GM23338 (cell line): ENCODE results near the gene MOXD1. TPM values are rescaled to one million over a fixed set of nuclear protein-coding genes. Genes with fewer than 3 reads are reported as not detected.

Experiments
- ATAC-seq: fragments of 200-7000 bp; cut with Tn5 transposase; 3 replicates; pipeline ENCODE4 v1.9.1; 2020
- DNase-seq: peaks from one replicate; pipeline ENCODE4 v3.0.0-alpha.2; 2015; ENCODE audit warnings: low spot score
- H2AFZ ChIP-seq: fragments of 200-600 bp; sonication (generic); 2 replicates; pipeline ENCODE4 v1.8.0; 2016; ENCODE audit warnings: antibody characterized with exemption, mild to moderate bottlenecking, moderate library complexity
- H3F3A ChIP-seq: fragments of 200-600 bp; sonication (generic); replicated peaks from 2 replicates; pipeline ENCODE4 v1.8.0; 2017; ENCODE audit warnings: antibody characterized with exemption, mixed run types, low read depth
- H3K27ac ChIP-seq: fragments of 200-600 bp; sonication (generic); 2 replicates; pipeline ENCODE4 v1.6.1; 2016; ENCODE audit warnings: low read depth
- H3K27me3 ChIP-seq: fragments of 200-600 bp; sonication (generic); 2 replicates; pipeline ENCODE4 v1.8.0; 2016; ENCODE audit warnings: mild to moderate bottlenecking, mixed run types, moderate library complexity; ENCODE audit not compliant: insufficient read depth
- H3K36me3 ChIP-seq: fragments of 200-600 bp; sonication (generic); 2 replicates; pipeline ENCODE4 v1.8.0; 2016; ENCODE audit warnings: mild to moderate bottlenecking; ENCODE audit not compliant: insufficient read depth
- H3K4me1 ChIP-seq: fragments of 200-600 bp; sonication (generic); 2 replicates; pipeline ENCODE4 v1.8.0; 2016; ENCODE audit warnings: mild to moderate bottlenecking, moderate library complexity; ENCODE audit not compliant: insufficient read depth
- H3K4me2 ChIP-seq: fragments of 200-600 bp; sonication (generic); 2 replicates; pipeline ENCODE4 v1.7.1; 2017; ENCODE audit warnings: mixed run types
- H3K4me3 ChIP-seq: fragments of 200-600 bp; sonication (generic); 2 replicates; pipeline ENCODE4 v1.6.1; 2016; ENCODE audit warnings: mixed run types
- H3K79me2 ChIP-seq: fragments of 200-600 bp; sonication (generic); replicated peaks from 2 replicates; pipeline ENCODE4 v1.8.0; 2017; ENCODE audit warnings: mild to moderate bottlenecking; ENCODE audit not compliant: insufficient read depth
- H3K9me2 ChIP-seq: fragments of 200-600 bp; sonication (generic); 2 replicates; pipeline ENCODE4 v1.8.0; 2017; ENCODE audit not compliant: insufficient read depth
- H4K20me1 ChIP-seq: fragments of 200-600 bp; sonication (generic); replicated peaks from 2 replicates; pipeline ENCODE4 v1.8.0; 2017; ENCODE audit warnings: mild to moderate bottlenecking; ENCODE audit not compliant: insufficient read depth
- H3K27ac Mint-ChIP-seq: 2 replicates; pipeline ENCODE4 v1.8.0; 2020; ENCODE audit warnings: inconsistent platforms, mild to moderate bottlenecking, moderate library complexity, mixed read lengths
- H3K27me3 Mint-ChIP-seq: 3 replicates; pipeline ENCODE4 v1.8.0; 2022; ENCODE audit warnings: low read depth, mild to moderate bottlenecking, moderate library complexity, mixed read lengths, inconsistent platforms; ENCODE audit not compliant: insufficient read depth, poor library complexity
- H3K36me3 Mint-ChIP-seq: 3 replicates; pipeline ENCODE4 v1.8.0; 2021; ENCODE audit warnings: low read depth, mild to moderate bottlenecking, inconsistent platforms, moderate library complexity, mixed read lengths
- H3K4me1 Mint-ChIP-seq: 3 replicates; pipeline ENCODE4 v1.8.0; 2020; ENCODE audit warnings: mild to moderate bottlenecking, inconsistent platforms, mixed read lengths
- H3K4me3 Mint-ChIP-seq: 3 replicates; pipeline ENCODE4 v1.8.0; 2021; ENCODE audit warnings: moderate library complexity, mild to moderate bottlenecking, inconsistent platforms, mixed read lengths
- H3K9me3 Mint-ChIP-seq: 3 replicates; pipeline ENCODE4 v1.8.0; 2020; ENCODE audit warnings: moderate library complexity, mild to moderate bottlenecking, inconsistent platforms, mixed read lengths
- CREB1 ChIP-seq: fragments of 250-450 bp; sonication (Bioruptor Pico); IDR thresholded peaks from 2 replicates; pipeline ENCODE4 v1.5.0; 2020; ENCODE audit warnings: low read depth, mild to moderate bottlenecking, moderate library complexity
- CTCF ChIP-seq, 2 experiments: fragments of 200-600 bp in 1 of 2; sonication (generic) in 1 of 2; conservative IDR thresholded peaks; 2 replicates each; pipeline versions ENCODE4 v1.5.1 to v1.6.1; 2016 to 2017; ENCODE audit warnings: antibody characterized with exemption in 2 of 2, low read depth in 2 of 2, mild to moderate bottlenecking in 2 of 2, moderate library complexity in 1 of 2
- ETS1 ChIP-seq: IDR thresholded peaks from 2 replicates; pipeline ENCODE4 v1.6.1; 2016; ENCODE audit warnings: antibody characterized with exemption
- EZH2 ChIP-seq: fragments of 200-600 bp; sonication (generic); IDR thresholded peaks from one replicate; pipeline ENCODE4 v1.8.0; 2017; ENCODE audit warnings: antibody characterized with exemption, mild to moderate bottlenecking, low read depth; ENCODE audit not compliant: unreplicated experiment
- EZH2phosphoT487 ChIP-seq: fragments of 200-600 bp; sonication (generic); IDR thresholded peaks from one replicate; pipeline ENCODE4 v1.8.1; 2018; ENCODE audit warnings: antibody characterized with exemption; ENCODE audit not compliant: unreplicated experiment
- JUNB ChIP-seq: IDR thresholded peaks from one replicate; pipeline ENCODE4 v1.6.1; 2016; ENCODE audit warnings: antibody characterized with exemption; ENCODE audit not compliant: unreplicated experiment
- NANOG ChIP-seq: IDR thresholded peaks from 2 replicates; pipeline ENCODE4 v1.6.1; 2016; ENCODE audit warnings: antibody characterized with exemption, borderline replicate concordance
- POLR2AphosphoS5 ChIP-seq: IDR thresholded peaks from 2 replicates; pipeline ENCODE4 v1.6.1; 2016; ENCODE audit warnings: antibody characterized with exemption, low read depth
- STAT1 ChIP-seq: IDR thresholded peaks from one replicate; pipeline ENCODE4 v1.6.1; 2016; ENCODE audit warnings: antibody characterized with exemption; ENCODE audit not compliant: unreplicated experiment
- ZNF114 ChIP-seq: fragments of 250-450 bp; sonication (Bioruptor Pico); IDR thresholded peaks from 2 replicates; pipeline ENCODE4 v1.5.0; 2020; ENCODE audit warnings: mild to moderate bottlenecking, moderate library complexity
- ZNF331 ChIP-seq: fragments of 250-450 bp; sonication (Bioruptor Pico); IDR thresholded peaks from 2 replicates; pipeline ENCODE4 v1.5.0; 2020; ENCODE audit warnings: low read depth, mild to moderate bottlenecking, moderate library complexity
- ZNF462 ChIP-seq: fragments of 250-450 bp; sonication (Bioruptor Pico); IDR thresholded peaks from 2 replicates; pipeline ENCODE4 v1.5.0; 2020; ENCODE audit warnings: mild to moderate bottlenecking, moderate library complexity
- polyA plus RNA-seq: library from polyadenylated mRNA; unstranded; fragments of >200 nt; fragmentation: Nextera tagmentation; extraction: Ambion mirVana; gene quantifications from 2 replicates; pipeline ENCODE4 v1.2.1, GENCODE V29; 2016
- total RNA-seq: library from RNA; depleted of rRNA; stranded (reverse); fragments of >200 nt; shearing (Covaris generic); gene quantifications from 2 replicates; pipeline ENCODE4 v1.2.3, GENCODE V29; 2014
- TF ChIP-seq, protein P1 (sequence below): IDR thresholded peaks from one replicate; pipeline ENCODE4 v1.6.1; 2018; ENCODE audit warnings: antibody characterized with exemption; ENCODE audit not compliant: unreplicated experiment

The MOXD1 gene
- total and polyA plus RNA-seq, 2 experiments from 2014 or later: 1.7 to 4.3 TPM

DNA sequence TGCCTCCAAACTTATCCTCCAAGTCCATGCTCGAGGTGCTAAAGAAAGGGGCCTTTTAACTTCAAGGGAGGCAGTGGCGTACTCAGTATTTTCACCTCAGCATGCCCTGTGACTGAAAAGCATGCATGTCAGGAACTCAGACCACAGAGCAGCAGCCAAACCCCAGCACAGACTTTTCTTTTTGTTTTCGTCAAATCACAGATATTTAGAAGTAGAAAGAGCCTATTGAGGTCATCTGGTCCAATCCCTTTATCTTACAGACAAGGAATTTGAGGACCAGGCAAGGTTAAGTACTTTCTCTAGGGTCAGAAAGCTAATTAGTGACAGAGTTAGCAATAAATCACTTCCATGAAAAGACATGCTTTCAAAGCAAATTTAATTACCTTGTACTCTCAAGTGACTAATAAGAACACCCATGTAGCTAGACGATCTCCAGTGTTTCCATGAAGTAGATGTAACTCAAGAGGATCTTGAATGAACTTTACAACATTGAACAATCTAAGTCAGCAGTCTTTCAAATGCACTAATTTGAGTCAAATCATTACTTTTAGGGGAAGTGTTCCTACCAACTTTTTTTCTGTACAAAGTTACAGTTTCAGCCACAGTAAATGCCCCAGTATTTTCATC lies 35.9 kb downstream of the MOXD1 start:
- H3K27ac ChIP-seq: no peak overlapping the region

More for the DNA sequence above, 35.9 kb downstream of the MOXD1 start:
- no peaks in the 10 kb centered on the region for H3K9me2 ChIP-seq
- no peaks in the 10 kb centered on the region for H3K27me3 ChIP-seq
- TF ChIP-seq ZNF331 (CRISPR knock-in tag): no peak
- TF ChIP-seq ZNF462: no peak
- TF ChIP-seq, protein P1, sequence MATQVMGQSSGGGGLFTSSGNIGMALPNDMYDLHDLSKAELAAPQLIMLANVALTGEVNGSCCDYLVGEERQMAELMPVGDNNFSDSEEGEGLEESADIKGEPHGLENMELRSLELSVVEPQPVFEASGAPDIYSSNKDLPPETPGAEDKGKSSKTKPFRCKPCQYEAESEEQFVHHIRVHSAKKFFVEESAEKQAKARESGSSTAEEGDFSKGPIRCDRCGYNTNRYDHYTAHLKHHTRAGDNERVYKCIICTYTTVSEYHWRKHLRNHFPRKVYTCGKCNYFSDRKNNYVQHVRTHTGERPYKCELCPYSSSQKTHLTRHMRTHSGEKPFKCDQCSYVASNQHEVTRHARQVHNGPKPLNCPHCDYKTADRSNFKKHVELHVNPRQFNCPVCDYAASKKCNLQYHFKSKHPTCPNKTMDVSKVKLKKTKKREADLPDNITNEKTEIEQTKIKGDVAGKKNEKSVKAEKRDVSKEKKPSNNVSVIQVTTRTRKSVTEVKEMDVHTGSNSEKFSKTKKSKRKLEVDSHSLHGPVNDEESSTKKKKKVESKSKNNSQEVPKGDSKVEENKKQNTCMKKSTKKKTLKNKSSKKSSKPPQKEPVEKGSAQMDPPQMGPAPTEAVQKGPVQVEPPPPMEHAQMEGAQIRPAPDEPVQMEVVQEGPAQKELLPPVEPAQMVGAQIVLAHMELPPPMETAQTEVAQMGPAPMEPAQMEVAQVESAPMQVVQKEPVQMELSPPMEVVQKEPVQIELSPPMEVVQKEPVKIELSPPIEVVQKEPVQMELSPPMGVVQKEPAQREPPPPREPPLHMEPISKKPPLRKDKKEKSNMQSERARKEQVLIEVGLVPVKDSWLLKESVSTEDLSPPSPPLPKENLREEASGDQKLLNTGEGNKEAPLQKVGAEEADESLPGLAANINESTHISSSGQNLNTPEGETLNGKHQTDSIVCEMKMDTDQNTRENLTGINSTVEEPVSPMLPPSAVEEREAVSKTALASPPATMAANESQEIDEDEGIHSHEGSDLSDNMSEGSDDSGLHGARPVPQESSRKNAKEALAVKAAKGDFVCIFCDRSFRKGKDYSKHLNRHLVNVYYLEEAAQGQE: no peak
- TF ChIP-seq POLR2AphosphoS5: no peak
- TF ChIP-seq JUNB: no peak
- no peak for TF ChIP-seq STAT1
- no peak for TF ChIP-seq ETS1
- no peak for TF ChIP-seq ZNF114 (CRISPR knock-in tag)
- TF ChIP-seq EZH2phosphoT487: no peak
- TF ChIP-seq CREB1 (CRISPR knock-in tag): no peak
- TF ChIP-seq NANOG: no peak
- TF ChIP-seq EZH2: no peak
- no peak for TF ChIP-seq CTCF (conservative IDR thresholded peaks at IDR 0.05; ENCODE audit: low read depth in 2 of 2)
- Mint-ChIP-seq H3K27ac (no peak overlapping the region), H3K9me3 (no peaks in the 10 kb centered on the region), H3K4me1 (no peaks in the 10 kb centered on the region), H3K36me3 (no peaks in the 10 kb centered on the region), H3K27me3 (no peaks in the 10 kb centered on the region), H3K4me3 (no peak overlapping the region)
- H3K79me2 ChIP-seq: no peaks in the 10 kb centered on the region
- H3K4me1 ChIP-seq: no peaks in the 10 kb centered on the region
- no peaks in the 10 kb centered on the region for H4K20me1 ChIP-seq
- H3F3A ChIP-seq: no peaks in the 10 kb centered on the region
- no peaks in the 10 kb centered on the region for H3K36me3 ChIP-seq
- DNase-seq: peak; percentile 16
- H3K4me2 ChIP-seq: no peak overlapping the region
- H2AFZ ChIP-seq: no peak overlapping the region
- ATAC-seq: peak; percentile 55
- no peak overlapping the region for H3K4me3 ChIP-seq
